HG03097 (cell line): Measurements from ENCODE around the gene ATG3.
"Not testable (repeated sequence)": the region's sequence is repeated elsewhere in the genome, so short reads cannot be mapped to it uniquely, and the experiment has no call there.

Source experiments
- ATAC-seq: cut with Tn5 transposase; IDR thresholded peaks from one replicate; pipeline ENCODE4 v1.9.1; 2021; ENCODE audit not compliant: unreplicated experiment, low FRiP score

Gene ATG3

DNA sequence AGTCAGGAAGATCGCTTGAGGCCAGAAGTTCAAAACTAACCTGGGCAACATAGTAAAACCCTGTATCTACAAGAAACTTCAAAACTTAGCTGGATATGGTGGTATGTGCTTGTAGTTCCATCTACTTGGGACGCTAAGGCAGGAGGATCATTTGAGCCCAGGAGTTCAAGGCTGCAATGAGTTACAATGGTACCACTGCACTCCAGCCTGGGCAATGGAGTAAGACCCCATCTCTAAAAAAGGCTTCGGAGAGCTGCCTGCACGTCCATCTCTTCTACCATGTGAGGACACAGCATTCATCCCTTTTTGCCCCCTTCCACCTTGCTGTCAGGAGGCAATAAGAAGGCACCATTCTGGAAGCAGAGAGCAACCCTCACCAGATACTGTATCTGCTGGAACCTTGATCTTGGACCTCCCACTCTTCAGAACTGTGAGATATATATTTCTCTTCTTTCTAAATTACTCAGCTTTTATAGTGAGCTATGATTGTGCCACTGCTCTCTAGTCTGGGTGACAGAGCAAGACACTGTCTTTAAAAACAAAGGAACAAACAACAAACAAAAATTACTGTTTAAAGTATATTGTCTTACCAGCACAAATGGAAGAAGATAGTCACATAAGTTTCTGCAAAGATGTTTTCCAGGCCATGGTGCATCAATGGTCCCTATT is 58.3 kb downstream of the ATG3 start:
- ATAC-seq, result no peak

DNA sequence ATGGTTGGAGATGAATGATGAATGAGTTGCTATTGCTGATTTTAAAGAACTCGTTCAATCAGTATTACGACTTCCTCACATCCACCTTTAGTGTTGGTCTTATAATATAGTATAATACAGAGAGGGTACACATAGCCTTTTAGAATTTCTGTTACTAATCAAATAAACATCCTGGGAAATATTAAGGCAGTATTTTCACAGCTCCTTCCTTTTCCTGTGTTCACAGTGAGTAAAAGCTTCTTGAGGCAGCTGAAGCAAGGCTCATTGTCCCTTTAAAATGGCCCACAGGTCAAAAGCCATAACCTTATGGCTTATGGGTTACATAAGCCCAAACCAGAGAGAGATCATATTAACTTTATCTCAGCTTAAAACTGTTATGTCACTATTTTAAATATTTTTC is 61.1 kb downstream of the ATG3 start:
- ATAC-seq, result no peak

DNA sequence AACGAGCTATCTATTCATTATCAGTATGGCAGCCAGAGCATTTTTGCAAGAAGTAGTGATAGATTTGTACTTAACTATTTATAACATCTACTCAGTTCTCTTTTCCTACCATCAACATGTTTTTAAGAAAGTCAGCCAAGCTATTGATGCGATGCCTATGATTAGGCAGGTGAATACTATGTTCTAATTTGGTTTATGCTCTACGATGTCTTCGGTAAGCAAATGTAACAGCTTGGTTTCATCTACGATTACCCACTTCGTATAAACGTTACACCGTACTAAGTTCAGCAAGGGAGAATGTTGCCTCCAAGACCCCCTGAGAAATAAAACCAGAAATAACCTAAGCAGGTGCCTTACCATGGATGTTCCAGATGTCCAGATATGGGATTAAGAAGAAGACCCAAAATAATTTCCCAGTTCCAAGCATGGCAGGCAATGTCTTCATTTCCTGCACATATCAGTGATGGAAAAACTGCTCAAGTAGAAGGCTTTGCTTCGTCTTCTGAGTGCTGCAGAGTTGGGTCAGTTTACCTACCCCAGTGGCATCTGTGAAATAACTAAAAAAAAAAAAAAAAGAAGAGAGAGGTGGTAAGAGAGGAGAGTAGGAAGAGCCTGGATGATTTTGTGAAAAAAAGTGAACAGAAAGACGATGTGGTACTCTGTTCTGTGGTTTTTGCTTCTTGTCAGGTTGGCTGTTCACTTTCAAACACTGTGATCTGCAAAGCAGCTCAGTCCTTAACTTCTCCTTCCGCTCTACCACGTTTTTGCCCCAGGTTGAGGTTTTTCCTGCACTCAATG is 62.6 kb downstream of the ATG3 start, which contains the start of gene BTLA:
TSS of gene BTLA (minus strand) at position 559 of the 798 bp plus-strand sequence. CDS start at position 445, 114 bp downstream.
- no peak for ATAC-seq

DNA sequence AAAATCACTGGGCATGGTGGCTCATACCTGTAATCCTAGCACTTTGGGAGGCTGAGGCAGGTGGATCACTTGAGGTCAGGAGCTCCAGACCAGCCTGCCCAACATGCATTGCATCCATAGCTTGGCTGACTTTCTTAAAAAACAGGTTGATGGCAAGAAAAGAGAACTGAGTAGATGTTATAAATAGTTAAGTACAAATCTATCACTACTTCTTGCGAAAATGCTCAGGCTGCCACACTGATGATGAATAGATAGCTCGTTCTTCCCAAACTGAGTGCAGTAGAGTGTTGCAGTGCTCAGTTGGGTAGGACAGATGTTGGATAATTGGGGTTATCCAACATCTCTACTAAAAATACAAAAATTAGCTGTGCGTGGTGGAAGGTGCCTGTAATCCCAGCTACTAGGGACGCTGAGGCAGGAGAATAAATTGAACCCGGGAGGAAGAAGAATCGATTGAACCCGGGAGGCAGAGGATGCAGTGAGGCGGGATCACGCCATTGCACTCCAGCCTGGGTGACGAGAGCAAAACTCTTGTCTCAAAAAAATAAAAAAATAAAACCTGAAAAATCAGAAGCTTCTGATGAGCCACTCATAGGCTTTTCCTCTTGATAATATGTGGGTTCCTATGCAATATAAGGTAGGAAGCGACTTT is 63.7 kb downstream of the ATG3 start:
- ATAC-seq, result no peak

DNA sequence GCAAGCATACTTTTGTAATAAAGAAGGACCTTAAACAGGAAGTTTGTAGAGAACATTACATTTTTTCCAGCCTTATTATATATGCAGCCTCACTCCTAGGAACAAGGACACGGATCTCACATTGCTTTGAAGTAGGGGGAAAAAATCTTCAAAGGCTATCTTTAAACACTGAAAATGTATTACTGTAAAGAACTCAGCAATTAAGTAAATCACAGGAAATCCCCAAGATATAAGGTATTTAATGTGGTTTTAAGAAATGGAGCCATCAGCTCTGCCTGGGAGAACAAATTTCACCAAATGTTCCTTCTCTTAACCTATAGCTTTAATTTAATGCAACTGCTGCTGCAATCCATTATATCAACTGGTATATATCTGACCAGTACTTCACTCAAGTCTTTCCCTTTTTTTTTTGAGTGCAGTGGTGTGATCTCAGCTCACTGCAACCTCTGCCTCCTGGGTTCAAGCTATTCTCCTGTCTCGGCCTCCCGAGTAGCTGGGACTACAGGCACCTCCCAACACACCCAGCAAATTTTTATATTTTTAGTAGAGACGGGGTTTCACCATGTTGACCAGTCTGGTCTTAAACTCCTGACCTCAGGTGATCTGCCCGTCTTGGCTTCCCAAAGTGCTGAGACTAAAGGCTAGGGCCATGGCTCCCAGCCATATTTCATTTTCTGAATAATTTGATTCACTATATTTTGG is 65.2 kb downstream of the ATG3 start:
- ATAC-seq, result no peak

DNA sequence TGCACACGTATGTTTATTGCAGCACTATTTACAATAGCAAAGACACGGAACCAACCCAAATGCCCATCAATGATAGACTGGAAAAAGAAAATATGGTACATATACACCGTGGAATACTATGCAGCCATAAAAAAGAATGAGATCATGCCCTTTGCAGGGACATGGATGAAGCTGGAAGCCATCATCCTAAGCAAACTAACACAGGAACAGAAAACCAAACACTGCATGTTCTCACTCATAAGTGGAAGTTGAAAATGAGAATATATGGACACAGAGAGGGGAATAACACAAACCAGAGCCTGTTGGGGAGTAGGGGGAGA is 67.4 kb downstream of the ATG3 start:
- not testable (repeated sequence) for ATAC-seq

DNA sequence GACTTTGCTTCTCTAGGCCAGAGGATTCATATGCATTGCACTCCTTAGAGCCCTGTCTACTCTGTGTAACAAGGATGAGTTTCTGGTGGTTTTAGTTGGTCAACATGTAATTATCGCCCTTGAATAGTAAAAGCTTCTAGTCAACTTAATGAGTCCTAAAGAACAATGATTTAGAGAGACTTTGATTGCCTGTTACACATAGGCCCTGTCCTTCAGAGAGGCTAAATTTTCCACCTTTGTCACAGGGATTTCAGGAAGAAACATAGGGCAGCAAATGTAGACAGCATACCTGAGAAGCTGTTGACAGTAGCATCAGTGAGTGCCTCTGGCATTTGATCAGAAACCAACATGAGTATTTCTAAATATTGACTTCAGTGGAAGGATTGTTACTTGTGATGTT is 69.6 kb downstream of the ATG3 start:
- no peak for ATAC-seq

DNA sequence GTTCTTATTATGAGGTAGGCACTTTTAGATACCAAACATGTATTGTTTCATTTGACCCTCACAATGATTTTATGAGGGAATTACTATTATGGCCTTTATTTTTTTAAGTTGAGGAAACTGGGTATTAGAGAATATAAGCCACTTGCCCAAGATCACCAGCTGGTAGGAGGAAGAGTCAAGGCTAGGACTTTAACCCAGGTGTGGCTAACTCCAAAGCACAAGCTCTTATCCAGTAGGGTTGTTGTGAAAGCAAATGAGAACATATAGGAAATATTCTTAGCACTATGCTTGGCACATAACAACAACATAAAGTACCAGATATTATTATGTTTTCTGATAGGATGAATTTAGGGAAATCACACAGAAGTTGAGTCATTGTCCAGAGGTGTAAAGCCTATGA is 70.4 kb downstream of the ATG3 start:
- no peak for ATAC-seq

DNA sequence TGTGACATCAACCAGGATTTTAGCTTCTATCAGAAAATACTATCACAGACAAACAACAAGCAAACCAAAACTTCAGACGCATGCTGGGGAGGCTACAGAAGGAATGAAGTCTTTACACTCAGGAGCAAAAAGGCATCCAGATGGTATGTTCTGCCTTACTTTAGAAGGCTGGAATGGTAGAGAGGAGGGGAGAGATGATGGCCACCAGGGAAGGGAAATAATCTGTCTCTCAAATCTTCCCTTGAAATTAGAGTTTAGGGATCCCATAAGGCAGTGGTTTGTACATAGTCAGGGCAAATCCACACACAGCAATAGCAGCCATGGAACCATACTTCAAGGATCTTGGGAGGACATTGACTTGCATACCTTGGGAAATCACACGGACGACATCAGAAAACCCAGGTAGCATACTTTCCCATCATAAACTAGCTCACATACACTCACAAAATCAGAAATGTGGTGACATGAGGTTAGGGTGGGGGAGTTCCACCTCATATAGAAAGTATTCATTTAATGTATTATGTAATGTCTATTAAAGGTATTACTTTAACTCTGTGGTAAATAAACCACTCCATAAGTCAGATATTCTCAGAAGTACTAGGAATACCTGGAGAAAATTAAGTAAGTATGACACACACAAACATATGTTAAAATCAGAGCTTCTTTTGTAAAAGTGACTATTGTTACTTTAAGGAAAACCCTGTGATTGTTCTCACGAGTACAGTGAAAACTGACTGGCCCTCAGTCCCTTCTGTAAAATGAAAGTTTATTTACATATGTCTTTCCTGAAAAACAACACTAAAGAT is 71.9 kb downstream of the ATG3 start:
- ATAC-seq, result no peak

DNA sequence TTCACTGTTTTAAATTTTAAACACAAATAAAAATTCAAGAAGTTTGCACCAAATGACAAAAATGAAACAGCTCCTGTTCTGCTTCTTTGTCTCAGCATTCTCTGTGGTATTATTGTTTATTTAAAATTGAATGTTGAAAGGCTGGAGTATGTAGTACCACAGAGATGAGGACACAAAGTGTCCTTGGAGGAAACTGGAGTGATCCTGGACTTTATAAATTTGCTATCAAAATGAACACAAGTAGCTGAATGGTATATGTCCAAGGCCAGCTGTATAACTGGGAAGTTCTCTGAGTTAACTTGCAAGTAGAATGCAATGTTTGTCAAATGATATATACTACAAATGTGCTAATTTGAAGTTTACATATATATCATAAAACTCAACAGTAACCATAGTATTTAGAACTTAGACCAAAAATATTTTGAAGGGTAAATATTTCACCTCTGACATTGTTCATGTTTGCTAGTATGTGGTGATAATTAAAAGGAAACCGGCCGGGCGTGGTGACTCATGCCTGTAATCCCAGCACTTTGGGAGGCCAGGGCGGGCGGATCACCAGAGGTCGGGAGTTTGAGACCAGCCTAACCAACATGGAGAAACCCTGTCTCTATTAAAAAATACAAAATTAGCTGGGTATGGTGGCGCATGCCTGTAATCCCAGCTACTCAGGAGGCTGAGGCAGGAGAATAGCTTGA is 74.8 kb downstream of the ATG3 start:
- ATAC-seq, result no peak

DNA sequence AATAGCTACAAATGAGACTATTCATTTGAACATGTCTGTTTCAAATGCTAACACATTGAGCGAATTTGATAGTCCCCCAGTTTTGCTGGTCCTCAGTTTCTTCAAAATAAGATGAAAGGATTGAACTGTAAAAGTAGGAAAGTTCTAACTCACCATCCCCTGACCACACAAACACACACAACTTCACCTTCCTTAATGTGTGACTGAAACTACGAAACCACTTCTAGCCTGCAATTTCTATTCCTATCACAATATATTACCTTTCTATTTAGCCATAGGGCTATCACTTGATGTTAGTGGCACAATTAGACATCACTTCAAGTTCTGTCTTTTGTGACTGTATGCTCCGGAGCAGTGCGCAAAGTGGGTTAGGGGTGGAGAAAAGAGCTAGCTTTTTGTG is 77.4 kb downstream of the ATG3 start:
- no peak for ATAC-seq

DNA sequence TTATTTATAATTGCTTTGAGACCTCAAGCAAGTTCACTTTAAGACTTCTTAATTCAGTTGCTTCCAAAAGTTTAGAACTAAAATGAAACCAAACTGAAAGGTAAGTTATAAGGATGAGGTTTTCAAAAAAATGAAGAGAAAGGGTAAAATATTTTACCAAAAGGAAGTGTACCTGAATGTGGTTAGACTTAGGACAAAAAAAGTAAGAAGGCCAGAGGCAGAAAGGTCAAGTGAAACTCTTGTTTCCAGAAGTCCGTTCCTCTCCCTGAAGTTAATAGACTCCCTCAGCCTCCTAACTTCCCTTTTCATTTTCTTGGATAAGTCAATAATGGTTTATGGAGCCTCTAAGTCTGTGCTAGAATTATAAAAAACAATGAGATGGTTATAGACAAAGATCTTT is 79.1 kb downstream of the ATG3 start:
- ATAC-seq, result no peak
